Osteoblast (primary cell): ENCODE measurements around the gene RLN2. TPM values are rescaled to one million over a fixed set of nuclear protein-coding genes. Genes with fewer than 3 reads are reported as not detected.
"Not testable (repeated sequence)": the region's sequence is repeated elsewhere in the genome, so short reads cannot be mapped to it uniquely, and the experiment has no call there.

Experiments used
- DNase-seq: peaks from one replicate; pipeline ENCODE4 v3.0.0; 2011; ENCODE audit warnings: low spot score, mixed read lengths; ENCODE audit not compliant: insufficient read length; ENCODE audit errors: missing footprints
- H2AFZ ChIP-seq: 2 replicates; pipeline ENCODE4 v1.6.0; 2011; ENCODE audit warnings: mild to moderate bottlenecking, low read length
- H3K27ac ChIP-seq: 2 replicates; pipeline ENCODE4 v1.5.1; 2011; ENCODE audit warnings: mild to moderate bottlenecking, low read depth, low read length, moderate library complexity
- H3K27me3 ChIP-seq: 2 replicates; pipeline ENCODE4 v1.6.0; 2012; ENCODE audit warnings: mild to moderate bottlenecking, control low read depth, inconsistent platforms, low read length, moderate library complexity; ENCODE audit not compliant: insufficient read depth
- H3K36me3 ChIP-seq: 2 replicates; pipeline ENCODE4 v1.5.1; 2011; ENCODE audit warnings: mild to moderate bottlenecking, low read length, control low read depth, moderate library complexity; ENCODE audit not compliant: insufficient read depth
- H3K4me1 ChIP-seq: 2 replicates; pipeline ENCODE4 v1.5.1; 2011; ENCODE audit warnings: mild to moderate bottlenecking, low read length, control low read depth, moderate library complexity; ENCODE audit not compliant: insufficient read depth
- H3K4me2 ChIP-seq: 2 replicates; pipeline ENCODE4 v1.6.0; 2011; ENCODE audit warnings: mild to moderate bottlenecking, low read length; ENCODE audit not compliant: insufficient read depth
- H3K4me3 ChIP-seq: fragments of 200-600 bp; sonication (generic); 3 replicates; pipeline ENCODE4 v1.5.1; 2012; ENCODE audit warnings: mild to moderate bottlenecking, low read length, inconsistent platforms; ENCODE audit not compliant: insufficient read depth
- H3K79me2 ChIP-seq: 2 replicates; pipeline ENCODE4 v1.6.0; 2012; ENCODE audit warnings: mild to moderate bottlenecking, low read length, control low read depth, inconsistent platforms; ENCODE audit not compliant: insufficient read depth
- H3K9me3 ChIP-seq: 2 replicates; pipeline ENCODE4 v1.5.1; 2011; ENCODE audit warnings: low read depth, low read length, control low read depth
- H4K20me1 ChIP-seq: 2 replicates; pipeline ENCODE4 v1.6.0; 2012; ENCODE audit warnings: mild to moderate bottlenecking, low read length, control low read depth; ENCODE audit not compliant: insufficient read depth
- total RNA-seq: library from RNA; depleted of rRNA; stranded (reverse); fragments of >200 nt; gene quantifications from 2 replicates; pipeline ENCODE4 v1.2.3, GENCODE V29; 2012
- TF ChIP-seq, protein P1 (sequence below): IDR thresholded peaks from 2 replicates; pipeline ENCODE4 v1.5.1; 2011; ENCODE audit warnings: mild to moderate bottlenecking, low read depth, low read length, moderate library complexity; ENCODE audit errors: extremely low read depth

The RLN2 gene
- total RNA-seq, 1 donor, result not detected

- no peak overlapping the region for H3K27ac ChIP-seq
- no peak for DNase-seq
- no peaks in the 10 kb centered on the region for H3K4me1 ChIP-seq
- H3K4me3 ChIP-seq, result no peak overlapping the region
- no peak overlapping the region for H3K4me2 ChIP-seq
- TF ChIP-seq, protein P1, sequence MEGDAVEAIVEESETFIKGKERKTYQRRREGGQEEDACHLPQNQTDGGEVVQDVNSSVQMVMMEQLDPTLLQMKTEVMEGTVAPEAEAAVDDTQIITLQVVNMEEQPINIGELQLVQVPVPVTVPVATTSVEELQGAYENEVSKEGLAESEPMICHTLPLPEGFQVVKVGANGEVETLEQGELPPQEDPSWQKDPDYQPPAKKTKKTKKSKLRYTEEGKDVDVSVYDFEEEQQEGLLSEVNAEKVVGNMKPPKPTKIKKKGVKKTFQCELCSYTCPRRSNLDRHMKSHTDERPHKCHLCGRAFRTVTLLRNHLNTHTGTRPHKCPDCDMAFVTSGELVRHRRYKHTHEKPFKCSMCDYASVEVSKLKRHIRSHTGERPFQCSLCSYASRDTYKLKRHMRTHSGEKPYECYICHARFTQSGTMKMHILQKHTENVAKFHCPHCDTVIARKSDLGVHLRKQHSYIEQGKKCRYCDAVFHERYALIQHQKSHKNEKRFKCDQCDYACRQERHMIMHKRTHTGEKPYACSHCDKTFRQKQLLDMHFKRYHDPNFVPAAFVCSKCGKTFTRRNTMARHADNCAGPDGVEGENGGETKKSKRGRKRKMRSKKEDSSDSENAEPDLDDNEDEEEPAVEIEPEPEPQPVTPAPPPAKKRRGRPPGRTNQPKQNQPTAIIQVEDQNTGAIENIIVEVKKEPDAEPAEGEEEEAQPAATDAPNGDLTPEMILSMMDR, result peak; percentile 17
- no peak overlapping the region for H2AFZ ChIP-seq
- no peaks in the 10 kb centered on the region for H4K20me1 ChIP-seq
- H3K36me3 ChIP-seq, result no peaks in the 10 kb centered on the region
- H3K79me2 ChIP-seq, result no peaks in the 10 kb centered on the region
- no peaks in the 10 kb centered on the region for H3K9me3 ChIP-seq
- peaks cover 8% of the 10 kb centered on the region for H3K27me3 ChIP-seq
Observed at GRCh38 chr9:5321058-5321457, 16.5 kb upstream of the RLN2 start.

- not testable (repeated sequence) for H4K20me1 ChIP-seq, H3K9me3 ChIP-seq, H3K36me3 ChIP-seq, DNase-seq, H3K4me1 ChIP-seq, H3K27ac ChIP-seq, H3K79me2 ChIP-seq, H2AFZ ChIP-seq, H3K4me2 ChIP-seq, H3K4me3 ChIP-seq
- peaks cover 15% of the 10 kb centered on the region for H3K27me3 ChIP-seq
Observed at GRCh38 chr9:5316406-5316805, 11.9 kb upstream of the RLN2 start.

DNA sequence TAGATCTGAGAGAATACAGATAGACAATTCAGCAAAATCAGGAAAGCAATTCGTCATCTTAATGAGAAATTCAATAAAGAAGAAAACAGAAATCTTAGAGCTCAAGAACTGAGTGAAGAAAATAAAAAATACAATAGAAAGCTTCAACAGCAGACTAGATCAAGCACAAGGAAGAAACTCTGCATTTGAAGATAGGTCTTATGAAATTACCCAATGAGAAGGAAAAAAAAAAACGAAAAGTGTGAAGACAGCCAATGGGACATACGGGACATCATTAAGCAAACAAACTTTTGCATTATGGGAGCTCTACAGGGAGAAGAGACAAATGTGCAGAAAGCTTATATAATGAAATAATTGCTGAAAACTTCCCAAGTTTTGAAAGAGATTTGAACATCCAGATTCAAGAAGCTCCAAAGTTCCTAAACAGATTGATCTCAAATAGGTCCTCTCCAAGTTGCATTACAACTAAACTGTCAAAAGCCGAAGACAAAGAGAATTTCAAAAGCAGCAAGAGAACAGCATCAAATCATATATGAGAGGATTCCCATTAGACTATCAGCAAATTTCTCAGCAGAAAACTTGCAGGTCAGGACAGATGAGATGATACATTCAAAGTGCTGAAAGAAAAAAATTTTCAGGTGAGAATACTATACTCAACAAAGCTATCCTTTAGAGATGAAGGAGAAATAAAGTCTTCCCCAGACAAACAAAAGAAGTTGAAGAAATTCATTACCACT lies 10.8 kb upstream of the RLN2 start:
- no peaks in the 10 kb centered on the region for H4K20me1 ChIP-seq
- H2AFZ ChIP-seq, result no peak overlapping the region
- H3K79me2 ChIP-seq, result no peaks in the 10 kb centered on the region
- H3K4me2 ChIP-seq, result no peak overlapping the region
- no peaks in the 10 kb centered on the region for H3K36me3 ChIP-seq
- no peak overlapping the region for H3K27ac ChIP-seq
- DNase-seq, result peak; percentile 1
- no peaks in the 10 kb centered on the region for H3K4me1 ChIP-seq
- TF ChIP-seq, protein P1, result no peak
- H3K9me3 ChIP-seq, result no peaks in the 10 kb centered on the region
- peaks cover 24% of the 10 kb centered on the region for H3K27me3 ChIP-seq
- no peak overlapping the region for H3K4me3 ChIP-seq

DNA sequence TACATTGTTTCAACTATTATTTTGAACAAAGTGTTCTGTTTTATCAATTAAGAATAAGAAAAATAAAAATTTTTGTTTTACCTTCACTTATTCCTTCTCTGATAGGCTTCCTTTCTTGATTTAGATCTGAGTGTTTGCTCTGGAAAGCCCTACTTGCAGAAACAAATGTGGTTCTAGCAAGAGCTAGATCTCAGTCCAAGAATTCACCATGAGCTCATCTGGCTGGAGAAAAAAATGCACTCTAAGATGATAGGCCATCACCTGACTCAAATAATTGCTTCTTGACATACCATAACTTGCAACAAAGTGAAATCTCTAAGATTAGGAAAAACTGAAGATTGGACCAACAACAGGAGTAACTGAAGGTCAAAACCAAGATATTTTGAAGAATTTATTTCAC lies 6.3 kb upstream of the RLN2 start:
- no peak overlapping the region for H2AFZ ChIP-seq
- DNase-seq, result no peak
- no peak overlapping the region for H3K4me3 ChIP-seq
- no peak overlapping the region for H3K27ac ChIP-seq
- no peak overlapping the region for H3K4me2 ChIP-seq
- TF ChIP-seq, protein P1, result no peak
- no peaks in the 10 kb centered on the region for H3K9me3 ChIP-seq
- H3K36me3 ChIP-seq, result no peaks in the 10 kb centered on the region
- H4K20me1 ChIP-seq, result no peaks in the 10 kb centered on the region
- H3K79me2 ChIP-seq, result no peaks in the 10 kb centered on the region
- peaks cover 40% of the 10 kb centered on the region for H3K27me3 ChIP-seq
- H3K4me1 ChIP-seq, result no peaks in the 10 kb centered on the region
